Measurements from ENCODE around the gene CACNA1C.

The CACNA1C gene

GRCh38 chr12:2457933-2458414, 405.2 kb downstream of the CACNA1C start:
- DNase-seq (ENCODE audit: low read depth): no peak

GRCh38 chr12:2460051-2460670, 407.4 kb downstream of the CACNA1C start:
- no peak for DNase-seq (ENCODE audit: low read depth)

- DNase-seq (ENCODE audit: low read depth): no peak
Observed at GRCh38 chr12:2461046-2461445, 408.3 kb downstream of the CACNA1C start.

- no peak for DNase-seq (ENCODE audit: low read depth)
Observed at GRCh38 chr12:2461645-2462044, 408.9 kb downstream of the CACNA1C start.

- DNase-seq (ENCODE audit: low read depth): no peak
Observed at GRCh38 chr12:2462087-2462486, 409.3 kb downstream of the CACNA1C start.

- no peak for DNase-seq (ENCODE audit: low read depth)
Observed at GRCh38 chr12:2463719-2464118, 410.9 kb downstream of the CACNA1C start.

- DNase-seq (ENCODE audit: low read depth): no peak
Observed at GRCh38 chr12:2465681-2466080, 412.9 kb downstream of the CACNA1C start.

GRCh38 chr12:2466211-2466610, 413.4 kb downstream of the CACNA1C start:
- DNase-seq (ENCODE audit: low read depth): no peak

- no peak for DNase-seq (ENCODE audit: low read depth)
Observed at GRCh38 chr12:2467447-2468195, 414.8 kb downstream of the CACNA1C start.

- DNase-seq (ENCODE audit: low read depth): no peak
Observed at GRCh38 chr12:2475984-2476383, 423.2 kb downstream of the CACNA1C start.

- DNase-seq (ENCODE audit: low read depth): no peak
Observed at GRCh38 chr12:2477009-2477766, 424.4 kb downstream of the CACNA1C start.

- DNase-seq (ENCODE audit: low read depth): no peak
Observed at GRCh38 chr12:2479851-2480535, 427.2 kb downstream of the CACNA1C start.

GRCh38 chr12:2481346-2481745, 428.6 kb downstream of the CACNA1C start:
- DNase-seq (ENCODE audit: low read depth): no peak

- no peak for DNase-seq (ENCODE audit: low read depth)
Observed at GRCh38 chr12:2481951-2482350, 429.2 kb downstream of the CACNA1C start.

GRCh38 chr12:2482938-2483660, 430.3 kb downstream of the CACNA1C start:
- DNase-seq (ENCODE audit: low read depth): no peak

GRCh38 chr12:2483713-2484112, 430.9 kb downstream of the CACNA1C start:
- DNase-seq (ENCODE audit: low read depth): no peak

- no peak for DNase-seq (ENCODE audit: low read depth)
Observed at GRCh38 chr12:2484141-2484776, 431.5 kb downstream of the CACNA1C start.

- no peak for DNase-seq (ENCODE audit: low read depth)
Observed at GRCh38 chr12:2485681-2486080, 432.9 kb downstream of the CACNA1C start.

GRCh38 chr12:2486796-2487195, 434.0 kb downstream of the CACNA1C start:
- DNase-seq (ENCODE audit: low read depth): no peak

GRCh38 chr12:2487278-2487677, 434.5 kb downstream of the CACNA1C start:
- no peak for DNase-seq (ENCODE audit: low read depth)

- no peak for DNase-seq (ENCODE audit: low read depth)
Observed at GRCh38 chr12:2488131-2488530, 435.3 kb downstream of the CACNA1C start.

All from non-pigmented ciliary epithelial cell (primary cell).